Measurements from ENCODE around the gene CTAGE15.
"Not testable (repeated sequence)": the region's sequence is repeated elsewhere in the genome, so short reads cannot be mapped to it uniquely, and the experiment has no call there.

DNA sequence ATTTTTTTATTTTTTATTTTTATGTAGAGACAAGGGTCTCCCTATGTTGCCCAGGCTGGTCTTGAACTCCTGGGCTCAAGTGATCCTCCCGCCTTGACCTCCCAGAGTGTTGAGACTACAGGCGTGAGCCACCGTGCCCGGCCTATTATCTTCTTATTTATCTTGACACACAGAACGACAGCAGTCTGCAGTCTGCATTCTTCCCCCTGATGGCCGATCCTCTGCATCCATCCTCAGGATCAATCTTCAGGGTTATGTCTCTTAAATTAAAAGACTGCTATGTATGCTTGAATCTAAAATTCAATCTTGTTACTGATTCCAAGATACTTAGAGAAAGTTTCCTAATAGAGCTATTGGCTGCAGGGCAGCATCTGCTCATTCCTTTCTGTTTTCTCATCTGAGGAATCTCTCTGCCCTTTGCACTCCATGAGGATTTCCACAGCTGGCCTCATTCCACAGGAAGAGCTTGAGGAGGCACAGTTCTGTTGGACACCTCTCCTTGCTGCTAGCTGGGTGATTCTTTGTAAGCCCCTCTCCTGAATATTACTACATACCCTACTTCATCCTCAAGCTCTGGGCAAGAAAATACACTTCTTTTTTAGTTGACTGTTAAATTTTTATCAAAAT, 38.3 kb upstream of the CTAGE15 start:
- TF ChIP-seq, protein P1, sequence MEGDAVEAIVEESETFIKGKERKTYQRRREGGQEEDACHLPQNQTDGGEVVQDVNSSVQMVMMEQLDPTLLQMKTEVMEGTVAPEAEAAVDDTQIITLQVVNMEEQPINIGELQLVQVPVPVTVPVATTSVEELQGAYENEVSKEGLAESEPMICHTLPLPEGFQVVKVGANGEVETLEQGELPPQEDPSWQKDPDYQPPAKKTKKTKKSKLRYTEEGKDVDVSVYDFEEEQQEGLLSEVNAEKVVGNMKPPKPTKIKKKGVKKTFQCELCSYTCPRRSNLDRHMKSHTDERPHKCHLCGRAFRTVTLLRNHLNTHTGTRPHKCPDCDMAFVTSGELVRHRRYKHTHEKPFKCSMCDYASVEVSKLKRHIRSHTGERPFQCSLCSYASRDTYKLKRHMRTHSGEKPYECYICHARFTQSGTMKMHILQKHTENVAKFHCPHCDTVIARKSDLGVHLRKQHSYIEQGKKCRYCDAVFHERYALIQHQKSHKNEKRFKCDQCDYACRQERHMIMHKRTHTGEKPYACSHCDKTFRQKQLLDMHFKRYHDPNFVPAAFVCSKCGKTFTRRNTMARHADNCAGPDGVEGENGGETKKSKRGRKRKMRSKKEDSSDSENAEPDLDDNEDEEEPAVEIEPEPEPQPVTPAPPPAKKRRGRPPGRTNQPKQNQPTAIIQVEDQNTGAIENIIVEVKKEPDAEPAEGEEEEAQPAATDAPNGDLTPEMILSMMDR (IDR thresholded peaks at IDR 0.05): not testable (repeated sequence)
- not testable (repeated sequence) for TF ChIP-seq EZH2 (IDR thresholded peaks at IDR 0.05)

Data from neural progenitor cell (in vitro differentiated cells).